ENCODE data around the gene SRSF5.

- TF ChIP-seq POLR2AphosphoS5 (IDR thresholded peaks at IDR 0.05; ENCODE audit: low read depth, low read length) (no peak), CTCF (IDR thresholded peaks at IDR 0.05; ENCODE audit: control extremely low read depth in 1 of 3, insufficient read depth in 1 of 3, low read depth in 1 of 3, low read length in 3 of 3) (no peak), GTF2F1 (IDR thresholded peaks at IDR 0.05; ENCODE audit: borderline replicate concordance, low read depth, low read length) (no peak), YY1 (IDR thresholded peaks at IDR 0.05; ENCODE audit: low read depth, low read length) (no peak), EZH2 (IDR thresholded peaks at IDR 0.05; ENCODE audit: low read depth, low read length, severe bottlenecking) (no peak)
Measured at GRCh38 chr14:69752773-69753172, 14.2 kb upstream of the SRSF5 start.

All from H1 (cell line).